GM12878 (cell line): ENCODE measurements around the gene PLXNA4. TPM values are rescaled to one million over a fixed set of nuclear protein-coding genes. Genes with fewer than 3 reads are reported as not detected.
"Not testable (repeated sequence)": the region's sequence is repeated elsewhere in the genome, so short reads cannot be mapped to it uniquely, and the experiment has no call there.

ENCODE experiments used
- ATAC-seq: fragments of 200-7000 bp; cut with Tn5 transposase; 3 replicates; pipeline ENCODE4 v1.9.1; 2020; ENCODE audit warnings: mild to moderate bottlenecking, moderate library complexity
- BruUV-seq: library from RNA; stranded (reverse); fragments of 400-500 nt; replicated peaks from 2 replicates; lab custom pipeline; 2021; lab: Mats Ljungman, UMichigan
- CTCF ChIA-PET: fragments of 300-600 bp; sonication (Branson Sonifier 250); formaldehyde crosslinking; extraction: SDS; loops from one replicate; lab custom pipeline; 2021; ENCODE audit warnings: inconsistent platforms; lab: Yijun Ruan, JAX
- POLR2A ChIA-PET: fragments of 350-600 bp; formaldehyde crosslinking; extraction: SDS; loops from one replicate; lab custom pipeline; 2021; ENCODE audit warnings: inconsistent platforms; lab: Charles Lee
- RAD21 ChIA-PET: fragments of 300-600 bp; sonication (Branson Sonifier 250); formaldehyde crosslinking; loops from one replicate; lab custom pipeline; 2023; ENCODE audit warnings: antibody characterized with exemption; ENCODE audit not compliant: unreplicated experiment; lab: Charles Lee
- SMC1A ChIA-PET: fragments of 300-600 bp; sonication (Branson Sonifier 250); formaldehyde crosslinking; loops from one replicate; lab custom pipeline; 2023; ENCODE audit not compliant: unreplicated experiment, uncharacterized antibody; lab: Charles Lee
- DNase-seq: peaks from one replicate; pipeline ENCODE4 v3.0.0-alpha.2; 2011; ENCODE audit warnings: low read depth, low spot score
- FAIRE-seq: peaks from 3 replicates; lab custom pipeline; 2011; peaks lifted over from hg19 to GRCh38; lab: Jason Lieb, UNC
- H2AFZ ChIP-seq: 2 replicates; pipeline ENCODE4 v1.6.0; 2011; ENCODE audit warnings: low read depth, low read length, control low read depth; ENCODE audit not compliant: control insufficient read depth
- H3K27ac ChIP-seq: 2 replicates; pipeline ENCODE4 v1.5.1; 2011; ENCODE audit warnings: control low read depth; ENCODE audit not compliant: control insufficient read depth, insufficient read depth
- H3K27me3 ChIP-seq, 2 experiments: replicated peaks in 1 of 2; 2 replicates each; pipeline versions ENCODE4 v1.6.0 to v1.6.1; 2011; ENCODE audit warnings: low read length in 1 of 2; ENCODE audit not compliant: control insufficient read depth in 2 of 2, insufficient read depth in 2 of 2
- H3K36me3 ChIP-seq, 2 experiments: 2 replicates each; pipeline ENCODE4 v1.5.1; 2011; ENCODE audit warnings: low read length in 1 of 2; ENCODE audit not compliant: control insufficient read depth in 2 of 2, insufficient read depth in 2 of 2
- H3K4me1 ChIP-seq: 2 replicates; pipeline ENCODE4 v1.6.1; 2011; ENCODE audit warnings: mild to moderate bottlenecking, low read length, moderate library complexity, mixed read lengths; ENCODE audit not compliant: control insufficient read depth, insufficient read depth
- H3K4me2 ChIP-seq: 2 replicates; pipeline ENCODE4 v1.6.0; 2011; ENCODE audit warnings: control low read depth; ENCODE audit not compliant: control insufficient read depth, insufficient read depth
- H3K4me3 ChIP-seq: fragments of 200-600 bp; sonication (generic); 2 replicates; pipeline ENCODE4 v1.5.1; 2016
- H3K79me2 ChIP-seq: 2 replicates; pipeline ENCODE4 v1.6.0; 2011; ENCODE audit warnings: low read length; ENCODE audit not compliant: control insufficient read depth, insufficient read depth
- H3K9ac ChIP-seq: 2 replicates; pipeline ENCODE4 v1.8.0; 2011; ENCODE audit warnings: low read length, control low read depth, mixed read lengths; ENCODE audit not compliant: control insufficient read depth, insufficient read depth
- H3K9me3 ChIP-seq: replicated peaks from 3 replicates; pipeline ENCODE4 v1.5.1; 2011; ENCODE audit warnings: mild to moderate bottlenecking, low read length; ENCODE audit not compliant: control insufficient read depth, insufficient read depth
- H4K20me1 ChIP-seq: 2 replicates; pipeline ENCODE4 v1.6.0; 2011; ENCODE audit not compliant: control insufficient read depth, insufficient read depth
- ATF3 ChIP-seq: IDR thresholded peaks from 2 replicates; pipeline ENCODE4 v1.6.1; 2011; ENCODE audit warnings: low read depth, mild to moderate bottlenecking, low read length, moderate library complexity, borderline replicate concordance; ENCODE audit errors: extremely low read depth
- BCLAF1 ChIP-seq: fragments of 450-650 bp; IDR thresholded peaks from 2 replicates; pipeline ENCODE4 v1.6.1; 2017; ENCODE audit warnings: antibody characterized with exemption, mild to moderate bottlenecking, moderate library complexity
- CHD4 ChIP-seq: fragments of 200-600 bp; sonication (generic); IDR thresholded peaks from 2 replicates; pipeline ENCODE4 v1.6.1; 2016; ENCODE audit warnings: mild to moderate bottlenecking
- NKRF ChIP-seq: fragments of 450-650 bp; conservative IDR thresholded peaks from 2 replicates; pipeline ENCODE4 v1.6.1; 2017; ENCODE audit warnings: mild to moderate bottlenecking, moderate library complexity
- RELA ChIP-seq: fragments of 450-650 bp; IDR thresholded peaks from 2 replicates; pipeline ENCODE4 v1.8.0; 2014; ENCODE audit warnings: borderline replicate concordance; ENCODE audit not compliant: partially characterized antibody
- SMAD5 ChIP-seq: IDR thresholded peaks from 2 replicates; pipeline ENCODE4 v1.6.1; 2016; ENCODE audit warnings: antibody characterized with exemption, low read depth
- WGBS: methylation state at CpG from one replicate; pipeline ENCODE4 v1.1.6; 2016; ENCODE audit warnings: low lambda C conversion rate; ENCODE audit not compliant: insufficient replicate concordance, insufficient coverage; ENCODE audit errors: missing lambda C conversion rate; 5-methylcytosine and 5-hydroxymethylcytosine counted together
- in situ Hi-C: fragments of 300-500 bp; cut with MboI; formaldehyde crosslinking; loops from 9 replicates; pipeline ENCODE4 v1.14.3; 2018; ENCODE audit warnings: mixed read lengths
- intact Hi-C: fragments of 100-400 bp; cut with micrococcal nuclease; formaldehyde crosslinking; loops from one replicate; pipeline ENCODE4 v1.14.2; 2022; ENCODE audit not compliant: unreplicated experiment
- polyA plus RNA-seq, 11 experiments: library from polyadenylated mRNA; depleted of rRNA in 4 of 11; unstranded in 6 of 11; stranded (reverse) in 5 of 11; fragments of >200 nt; fragmentation: Nextera tagmentation in 4 of 11; fragmentation: Illumina TruSeq in 1 of 11; extraction: Ambion mirVana in 4 of 11; extraction: Trizol in 1 of 11; gene quantifications; 1 replicate in 1 of 11; 2 replicates in 10 of 11; pipeline versions ENCODE4 v1.2.1 to v1.2.3, GENCODE V29; 2011 to 2016; ENCODE audit warnings: inconsistent platforms in 2 of 11, missing spikeins in 2 of 11, low read depth in 1 of 11
- total RNA-seq, 4 experiments: library from RNA; depleted of rRNA in 3 of 4; stranded (reverse); fragments of >200 nt in 3 of 4; fragmentation: Illumina TruSeq in 1 of 4; extraction: Trizol in 1 of 4; gene quantifications; 2 replicates each; pipeline versions ENCODE4 v1.2.1 to v1.2.3, GENCODE V29; 2013 to 2021

Gene PLXNA4
- total and polyA plus RNA-seq, 10 of the 15 experiments (the other 5 are each of a cell fraction or from before 2014, with no cell fraction given), result 0.03 TPM; not detected in 9

GRCh38 chr7:132390705-132391104, 185.6 kb downstream of the PLXNA4 start:
- Histone ChIP-seq H3K36me3 (no peaks in the 10 kb centered on the region), H3K9me3 (no peaks in the 10 kb centered on the region), H3K4me2 (no peak overlapping the region), H3K79me2 (no peaks in the 10 kb centered on the region), H3K9ac (no peak overlapping the region), H3K4me3 (no peak overlapping the region), H3K27me3 (peaks cover 0 to 1% of the 10 kb centered on the region in 2 experiments; a peak in 1 of 4 replicates), H3K4me1 (no peaks in the 10 kb centered on the region), H3K27ac (no peak overlapping the region), H4K20me1 (no peaks in the 10 kb centered on the region), H2AFZ (no peak overlapping the region)
- in situ Hi-C loops, result no loop called here
- ChIA-PET CTCF (interaction anchor here (0.6 kb wide), 1 partner anchor 422 kb away, joined by 3 read pairs; no protein-coding TSS in a partner anchor), POLR2A (no interaction called here), RAD21 (no interaction called here), SMC1A (interaction anchor here (0.6 kb wide), 1 partner anchor 509 kb away, joined by 3 read pairs; no protein-coding TSS in a partner anchor)
- no TSS peak for BruUV-seq
- intact Hi-C loops, result no loop called here
- WGBS, result 37% methylated on average over 3 of the region's 3 CpGs
- FAIRE-seq, result no peak
- TF ChIP-seq BCLAF1 (no peak), ATF3 (no peak), RELA (no peak), NKRF (no peak), SMAD5 (no peak), CHD4 (no peak)
- DNase-seq, result no peak
- ATAC-seq, result no peak

DNA sequence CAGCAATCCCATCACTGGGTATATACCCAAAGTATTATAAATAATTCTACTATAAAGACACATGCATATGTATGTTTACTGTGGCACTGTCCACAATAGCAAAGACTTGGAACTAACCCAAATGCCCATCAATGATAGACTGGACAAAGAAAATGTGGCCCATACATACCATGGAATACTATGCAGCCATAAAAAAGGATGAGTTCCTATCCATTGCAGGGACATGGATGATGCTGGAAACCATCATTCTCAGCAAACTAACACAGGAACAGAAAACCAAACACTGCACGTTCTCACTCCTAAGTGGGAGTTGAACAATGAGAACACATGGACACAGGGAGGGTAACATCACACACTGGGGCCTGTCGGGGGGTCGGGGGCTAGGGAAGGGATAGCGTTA, 186.2 kb downstream of the PLXNA4 start:
- H3K27ac ChIP-seq, H3K4me2 ChIP-seq, ATAC-seq, SMC1A ChIA-PET, H3K9ac ChIP-seq, H3K4me3 ChIP-seq, in situ Hi-C loops, POLR2A ChIA-PET, RAD21 ChIA-PET, intact Hi-C loops, H3K27me3 ChIP-seq, H4K20me1 ChIP-seq, BruUV-seq, H3K36me3 ChIP-seq, H3K79me2 ChIP-seq, DNase-seq, H2AFZ ChIP-seq, H3K9me3 ChIP-seq, FAIRE-seq, H3K4me1 ChIP-seq: not testable (repeated sequence)
- 40% methylated on average over 4 of the region's 4 CpGs for WGBS
- CTCF ChIA-PET, result interaction anchor here (0.6 kb wide), 1 partner anchor 421 kb away, joined by 3 read pairs; no protein-coding TSS in a partner anchor
